A549 treated with RU486 at 1 μM for 4 hours (cell line): ENCODE measurements around the gene OR11A1. TPM values are rescaled to one million over a fixed set of nuclear protein-coding genes. Genes with fewer than 3 reads are reported as not detected.

Experiments
- total RNA-seq: library from RNA; stranded (reverse); fragments of 200-300 nt; extraction: Qiagen RNA extraction; gene quantifications from 5 replicates; pipeline ENCODE4 v1.2.3, GENCODE V29; 2022; ENCODE audit warnings: low read depth

OR11A1 gene, protein sequence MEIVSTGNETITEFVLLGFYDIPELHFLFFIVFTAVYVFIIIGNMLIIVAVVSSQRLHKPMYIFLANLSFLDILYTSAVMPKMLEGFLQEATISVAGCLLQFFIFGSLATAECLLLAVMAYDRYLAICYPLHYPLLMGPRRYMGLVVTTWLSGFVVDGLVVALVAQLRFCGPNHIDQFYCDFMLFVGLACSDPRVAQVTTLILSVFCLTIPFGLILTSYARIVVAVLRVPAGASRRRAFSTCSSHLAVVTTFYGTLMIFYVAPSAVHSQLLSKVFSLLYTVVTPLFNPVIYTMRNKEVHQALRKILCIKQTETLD
- not detected in 5 replicates for total RNA-seq

DNA sequence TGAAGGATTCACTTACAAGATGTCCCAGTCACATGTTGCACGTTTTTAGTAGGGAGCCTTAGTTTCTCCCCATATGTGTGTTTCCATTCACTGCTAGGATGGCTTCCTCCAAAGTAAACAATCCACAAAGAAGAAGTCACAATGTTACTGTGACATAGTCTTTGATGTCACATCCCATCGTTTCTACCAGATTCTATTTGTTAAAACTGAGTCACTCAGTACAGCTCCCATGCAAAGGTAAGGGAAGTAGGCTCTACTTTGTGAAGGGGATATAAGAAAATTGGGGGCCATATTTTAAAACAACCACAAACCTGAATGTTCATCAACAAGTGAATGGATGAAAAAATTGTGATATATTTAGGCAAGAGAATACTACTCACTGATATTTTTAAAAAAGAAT lies at the start of gene OR11A1, which contains the start of gene OR2H1:
OR11A1 (minus strand) TSS at position 101 of the 400 bp plus-strand sequence. CDS start 29,430 bp downstream, outside the sequence.
OR2H1 (plus strand) TSS at position 185 of the 400 bp plus-strand sequence. CDS start 4,615 bp downstream, outside the sequence.

DNA sequence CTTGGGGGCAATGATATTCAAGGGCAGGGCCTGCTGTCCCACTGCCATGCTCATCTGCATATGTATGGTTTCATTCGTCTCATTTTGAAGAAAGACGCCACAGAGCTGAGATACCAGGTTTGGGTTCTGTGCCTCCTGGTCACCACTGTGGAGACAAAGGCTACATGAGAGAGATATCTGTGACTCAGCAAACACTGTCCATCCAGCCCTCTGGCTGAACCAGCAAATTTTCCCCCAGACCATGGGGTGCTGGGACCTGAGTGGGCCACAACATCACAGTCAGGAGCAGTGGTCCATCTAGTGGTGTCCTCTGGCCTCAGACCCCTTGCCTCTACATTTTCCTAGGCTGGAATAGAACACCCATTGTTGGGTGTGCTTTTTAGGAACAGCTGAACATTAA lies 30.8 kb upstream of the OR11A1 start, which contains the start of gene MAS1L:
MAS1L (minus strand) TSS at position 297 of the 400 bp plus-strand sequence; CDS start at position 243, 54 bp downstream.

GRCh38 chr6:29439006-29439405 lies 17.9 kb downstream of the OR11A1 start, which contains the start of gene OR10C1:
Gene OR10C1, plus strand, starts transcription at chr6:29439306. Its CDS starts 710 bp downstream, at chr6:29440016.

GRCh38 chr6:29414588-29414987 lies 42.3 kb downstream of the OR11A1 start, which contains the start of gene OR12D1:
Gene OR12D1, plus strand, starts transcription at chr6:29414928.

GRCh38 chr6:29395331-29395730 lies 61.5 kb downstream of the OR11A1 start, which contains the start of gene OR12D2:
Gene OR12D2, plus strand, starts transcription at chr6:29395631. Its CDS starts 1,069 bp downstream, at chr6:29396700.

Other genes with a start within 250 kb of the OR11A1 start
- gene OR14J1, start 155.4 kb downstream of the OR11A1 start, total RNA-seq, result not detected in 5 replicates
- not detected in 5 replicates for gene OR5V1, start 88.2 kb downstream of the OR11A1 start, total RNA-seq
- not detected in 5 replicates for gene OR12D3, start 81.8 kb downstream of the OR11A1 start, total RNA-seq
- not detected in 5 replicates for gene OR12D2, start 61.4 kb downstream of the OR11A1 start, total RNA-seq
- not detected in 5 replicates for gene OR12D1, start 42.1 kb downstream of the OR11A1 start, total RNA-seq
- not detected in 5 replicates for gene OR10C1, start 17.8 kb downstream of the OR11A1 start, total RNA-seq
- gene OR2H1, start 84 bp upstream of the OR11A1 start, total RNA-seq, result not detected in 5 replicates
- gene MAS1L, start 30.9 kb upstream of the OR11A1 start, total RNA-seq, result not detected in 5 replicates
- 0.38 to 0.73 TPM (median 0.47 TPM) in 5 replicates for gene UBD, start 102.7 kb upstream of the OR11A1 start, total RNA-seq
- gene OR2H2, start 128.1 kb upstream of the OR11A1 start, total RNA-seq, result not detected in 5 replicates
- gene GABBR1, start 176.1 kb upstream of the OR11A1 start, total RNA-seq, result 2.8 to 6.4 TPM (median 4.7 TPM) in 5 replicates
- gene MOG, start 200.0 kb upstream of the OR11A1 start, total RNA-seq, result not detected in 5 replicates
- gene ZFP57, start 224.1 kb upstream of the OR11A1 start, total RNA-seq, result not detected in 5 replicates